ENCODE data around the gene CTSF.

Gene CTSF

GRCh38 chr11:66595245-66595904 lies 27.0 kb upstream of the CTSF start:
- TF ChIP-seq GATA3 (IDR thresholded peaks at IDR 0.05; ENCODE audit: low read depth, low read length) (no peak), GATA2 (IDR thresholded peaks at IDR 0.05; ENCODE audit: low read depth, low read length) (no peak)

- TF ChIP-seq GATA2 (IDR thresholded peaks at IDR 0.05; ENCODE audit: low read depth, low read length) (no peak), GATA3 (IDR thresholded peaks at IDR 0.05; ENCODE audit: low read depth, low read length) (no peak)
Observed at GRCh38 chr11:66593650-66594049, 25.2 kb upstream of the CTSF start.

GRCh38 chr11:66593303-66593635 lies 24.9 kb upstream of the CTSF start:
- no peak for TF ChIP-seq GATA3 (IDR thresholded peaks at IDR 0.05; ENCODE audit: low read depth, low read length)
- TF ChIP-seq GATA2 (IDR thresholded peaks at IDR 0.05; ENCODE audit: low read depth, low read length): no peak

GRCh38 chr11:66592457-66593302 lies 24.3 kb upstream of the CTSF start, which contains the start of the genes CCDC87 and CCS:
TSS of gene CCDC87 (minus strand) at chr11:66593063. CDS start at chr11:66593015, 48 bp downstream.
TSS of gene CCS (plus strand) at chr11:66593185. CDS start at chr11:66593262, 77 bp downstream.
- TF ChIP-seq GATA2 (IDR thresholded peaks at IDR 0.05; ENCODE audit: low read depth, low read length) (no peak), GATA3 (IDR thresholded peaks at IDR 0.05; ENCODE audit: low read depth, low read length) (no peak)

GRCh38 chr11:66591175-66591574 lies 22.8 kb upstream of the CTSF start:
- no peak for TF ChIP-seq GATA3 (IDR thresholded peaks at IDR 0.05; ENCODE audit: low read depth, low read length)
- TF ChIP-seq GATA2 (IDR thresholded peaks at IDR 0.05; ENCODE audit: low read depth, low read length): no peak

- TF ChIP-seq GATA2 (IDR thresholded peaks at IDR 0.05; ENCODE audit: low read depth, low read length): no peak
- no peak for TF ChIP-seq GATA3 (IDR thresholded peaks at IDR 0.05; ENCODE audit: low read depth, low read length)
Observed at GRCh38 chr11:66589996-66590675, 21.7 kb upstream of the CTSF start.

- no peak for TF ChIP-seq GATA3 (IDR thresholded peaks at IDR 0.05; ENCODE audit: low read depth, low read length)
- TF ChIP-seq GATA2 (IDR thresholded peaks at IDR 0.05; ENCODE audit: low read depth, low read length): no peak
Observed at GRCh38 chr11:66586136-66586535, 17.7 kb upstream of the CTSF start.

- no peak for TF ChIP-seq GATA3 (IDR thresholded peaks at IDR 0.05; ENCODE audit: low read depth, low read length)
- TF ChIP-seq GATA2 (IDR thresholded peaks at IDR 0.05; ENCODE audit: low read depth, low read length): no peak
Observed at GRCh38 chr11:66581261-66581660, 12.9 kb upstream of the CTSF start.

- TF ChIP-seq GATA2 (IDR thresholded peaks at IDR 0.05; ENCODE audit: low read depth, low read length) (no peak), GATA3 (IDR thresholded peaks at IDR 0.05; ENCODE audit: low read depth, low read length) (no peak)
Observed at GRCh38 chr11:66580803-66581202, 12.4 kb upstream of the CTSF start.

GRCh38 chr11:66579017-66579606 lies 10.7 kb upstream of the CTSF start:
- TF ChIP-seq GATA3 (IDR thresholded peaks at IDR 0.05; ENCODE audit: low read depth, low read length) (no peak), GATA2 (IDR thresholded peaks at IDR 0.05; ENCODE audit: low read depth, low read length) (no peak)

- no peak for TF ChIP-seq GATA2 (IDR thresholded peaks at IDR 0.05; ENCODE audit: low read depth, low read length)
- no peak for TF ChIP-seq GATA3 (IDR thresholded peaks at IDR 0.05; ENCODE audit: low read depth, low read length)
Observed at GRCh38 chr11:66570850-66571180, 2.4 kb upstream of the CTSF start.

- no peak for TF ChIP-seq GATA2 (IDR thresholded peaks at IDR 0.05; ENCODE audit: low read depth, low read length)
- TF ChIP-seq GATA3 (IDR thresholded peaks at IDR 0.05; ENCODE audit: low read depth, low read length): no peak
Observed at GRCh38 chr11:66570079-66570849, 1.9 kb upstream of the CTSF start.

GRCh38 chr11:66569076-66569475 lies 670 bp upstream of the CTSF start:
- no peak for TF ChIP-seq GATA2 (IDR thresholded peaks at IDR 0.05; ENCODE audit: low read depth, low read length)
- TF ChIP-seq GATA3 (IDR thresholded peaks at IDR 0.05; ENCODE audit: low read depth, low read length): no peak

GRCh38 chr11:66567787-66568123 lies 651 bp downstream of the CTSF start:
- TF ChIP-seq GATA3 (IDR thresholded peaks at IDR 0.05; ENCODE audit: low read depth, low read length): no peak
- TF ChIP-seq GATA2 (IDR thresholded peaks at IDR 0.05; ENCODE audit: low read depth, low read length): no peak
